Hematopoietic multipotent progenitor cell treated with erythropoietin and hydrocortisone succinate and interleukin-3 and kit ligand, for 6 days (in vitro differentiated cells): Measurements from ENCODE around the gene HOXA7.

Experiments used
- DNase-seq: peaks from one replicate; pipeline ENCODE4 v3.0.0-alpha.2; 2015

HOXA7 gene

DNA sequence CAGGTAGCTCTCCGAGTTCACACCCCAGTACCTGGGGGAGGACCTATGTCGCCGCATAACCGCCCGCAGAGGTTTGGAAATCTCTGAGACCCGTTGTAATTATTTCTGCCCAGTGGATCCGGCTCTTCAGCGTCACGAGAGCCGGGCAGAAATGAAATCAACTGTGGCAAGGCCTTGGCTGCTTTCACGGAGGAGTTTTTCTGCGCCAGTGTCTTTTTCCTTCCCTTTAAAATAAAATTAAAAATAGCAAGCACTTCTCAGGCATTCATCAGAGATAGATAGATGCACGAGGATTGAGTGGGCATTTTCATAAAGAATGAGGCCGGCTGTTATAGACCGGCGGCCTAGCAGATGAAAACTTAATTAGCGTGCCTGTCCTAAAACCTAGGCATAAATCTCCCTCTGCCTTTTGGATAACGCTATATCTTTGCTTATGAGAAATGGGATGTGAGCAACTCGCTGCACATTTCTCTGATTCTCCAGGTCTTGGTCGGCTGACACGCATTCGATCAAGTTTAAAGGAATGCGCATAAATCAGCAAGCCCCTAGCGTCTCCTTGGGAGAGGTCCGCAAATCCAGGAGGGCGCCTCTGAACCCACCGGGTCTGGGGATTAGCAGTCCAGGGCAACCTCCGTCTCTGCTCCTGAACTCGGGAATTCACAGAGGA is 37.0 kb upstream of the HOXA7 start:
- no peak for DNase-seq

DNA sequence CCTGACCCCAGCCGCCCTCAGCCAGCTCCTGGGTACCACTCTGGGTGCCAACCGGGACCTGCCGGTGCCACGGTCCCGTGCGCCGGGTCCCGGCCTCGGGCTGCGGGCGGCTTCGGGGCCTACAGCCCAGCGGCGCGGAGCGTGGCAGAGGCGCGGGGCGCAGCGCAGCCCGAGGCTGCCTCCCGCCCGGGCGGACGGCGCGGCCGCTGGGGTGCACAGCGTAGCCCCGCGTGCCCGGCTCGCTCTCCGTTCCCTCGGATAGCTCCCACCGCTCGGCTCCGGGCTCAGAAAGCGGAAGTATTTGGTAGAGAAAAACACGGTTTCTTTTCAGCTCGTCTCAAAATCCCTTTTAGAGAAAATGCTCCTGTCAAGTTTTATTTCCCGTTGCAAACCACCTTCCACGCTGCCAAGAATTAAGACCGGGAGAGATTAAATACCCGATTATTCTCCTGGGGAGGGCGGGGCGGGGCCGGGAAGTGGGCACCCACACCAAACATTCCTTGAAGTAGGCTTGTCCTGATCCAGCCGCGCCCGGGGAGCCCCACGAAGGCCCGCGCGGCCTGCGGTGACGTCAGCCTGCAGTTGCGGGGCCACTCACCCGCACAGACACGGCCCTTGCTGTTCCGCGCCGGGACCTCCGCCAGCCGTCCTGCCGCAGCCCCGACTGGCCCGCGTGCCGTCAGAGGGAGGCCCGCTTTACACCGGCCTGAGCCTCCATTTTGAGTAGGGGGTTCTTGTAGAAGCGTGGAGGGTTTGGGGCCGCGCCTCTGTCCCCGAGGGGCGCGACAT is 36.3 kb upstream of the HOXA7 start:
- DNase-seq = peak; percentile 61

DNA sequence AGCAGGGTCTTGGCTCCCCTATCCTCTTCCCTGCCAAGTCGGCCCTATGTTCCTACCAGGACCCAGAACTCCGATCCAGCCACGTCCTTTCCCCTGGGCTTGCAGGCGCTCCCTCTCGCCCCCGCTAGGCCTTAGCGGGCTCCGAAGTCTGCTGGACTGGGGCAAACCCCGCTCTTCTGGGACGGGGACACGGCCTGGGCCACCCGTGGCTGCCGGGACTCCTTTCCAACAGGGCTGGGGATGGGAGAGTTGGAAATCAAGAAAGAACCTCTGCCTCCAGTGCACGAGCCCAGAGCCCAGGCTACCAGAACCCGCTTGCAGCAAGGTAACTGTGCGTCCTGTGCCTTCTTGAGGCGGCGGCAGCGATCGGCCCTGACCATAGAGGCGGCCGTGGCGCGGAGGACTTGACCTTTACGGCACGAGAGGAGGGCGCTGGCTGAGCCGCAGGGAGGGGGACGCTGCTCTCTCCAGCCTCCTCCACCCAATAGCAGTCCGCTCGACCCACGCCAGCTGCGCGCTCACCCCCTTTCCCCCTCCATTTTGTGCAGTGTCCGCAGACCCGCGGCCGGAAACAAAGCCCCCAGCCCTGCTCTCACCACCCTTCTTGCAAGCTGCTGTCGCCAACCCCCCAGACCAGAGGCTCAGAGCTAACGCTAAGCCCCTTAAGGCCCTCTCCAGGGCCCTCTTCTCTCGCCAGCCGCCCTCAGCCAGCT is 35.5 kb upstream of the HOXA7 start:
- no peak for DNase-seq

DNA sequence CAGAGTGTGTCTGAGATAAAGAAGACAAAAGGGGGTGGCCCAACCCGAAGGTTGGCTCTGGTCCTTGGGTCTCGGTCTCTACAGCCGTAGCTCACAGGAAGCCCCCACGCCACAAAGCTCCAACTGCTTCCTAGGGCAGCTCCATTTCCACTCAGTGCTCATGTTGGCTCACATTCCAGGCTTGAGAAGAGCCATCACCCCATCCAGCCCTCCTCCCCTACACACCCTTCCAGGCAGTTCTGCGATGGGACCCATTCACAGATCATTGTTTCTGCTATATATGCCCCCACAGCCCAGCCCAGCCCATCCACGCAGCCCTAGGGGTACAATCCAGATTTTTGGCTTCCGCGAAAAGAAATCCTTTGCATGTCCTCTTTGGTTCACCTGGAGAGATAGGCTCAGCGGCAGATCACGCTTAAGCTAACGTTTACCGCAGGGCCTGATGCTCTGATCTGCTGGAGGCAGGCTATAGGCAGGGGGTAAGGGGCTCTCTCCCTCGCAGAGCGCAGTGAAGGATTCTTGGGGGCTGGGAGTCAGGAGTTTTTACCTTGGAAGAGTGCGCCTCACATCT is 34.8 kb upstream of the HOXA7 start:
- no peak for DNase-seq

DNA sequence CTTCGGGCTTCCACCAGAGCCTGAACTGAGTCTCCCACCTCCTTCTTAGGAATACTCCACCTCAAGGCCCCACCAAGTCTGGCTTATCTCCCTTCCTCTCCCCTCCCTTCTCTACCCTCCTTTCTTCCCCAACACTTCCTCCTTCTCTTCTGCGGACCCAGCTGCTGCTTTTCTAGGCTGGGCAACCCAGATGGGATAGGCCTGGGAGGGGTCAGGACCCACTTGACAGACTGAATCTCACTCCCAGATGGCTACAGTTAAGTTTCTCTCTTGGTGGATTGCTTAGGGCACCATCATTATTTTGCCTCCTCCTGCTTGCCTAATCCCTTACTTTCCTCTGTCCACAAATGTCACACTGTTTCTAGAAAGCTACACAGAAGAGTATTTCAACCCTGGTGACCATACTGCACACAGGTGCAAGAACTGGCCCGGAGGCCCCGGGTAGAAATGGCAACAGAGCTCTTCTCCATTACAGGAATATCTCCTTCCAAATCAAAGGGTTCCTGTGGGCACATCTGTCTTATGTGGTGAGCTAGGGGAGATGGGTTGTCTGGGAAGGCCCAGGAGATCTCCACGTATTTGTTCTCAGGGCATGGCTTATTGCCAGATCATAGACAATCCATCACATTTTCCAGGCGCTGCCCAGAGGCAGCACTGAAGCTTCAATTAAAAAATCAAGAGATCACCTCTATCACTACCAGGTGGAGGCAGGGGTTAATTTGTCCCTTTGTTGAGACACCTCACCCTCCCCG is 33.7 kb upstream of the HOXA7 start:
- DNase-seq = no peak

DNA sequence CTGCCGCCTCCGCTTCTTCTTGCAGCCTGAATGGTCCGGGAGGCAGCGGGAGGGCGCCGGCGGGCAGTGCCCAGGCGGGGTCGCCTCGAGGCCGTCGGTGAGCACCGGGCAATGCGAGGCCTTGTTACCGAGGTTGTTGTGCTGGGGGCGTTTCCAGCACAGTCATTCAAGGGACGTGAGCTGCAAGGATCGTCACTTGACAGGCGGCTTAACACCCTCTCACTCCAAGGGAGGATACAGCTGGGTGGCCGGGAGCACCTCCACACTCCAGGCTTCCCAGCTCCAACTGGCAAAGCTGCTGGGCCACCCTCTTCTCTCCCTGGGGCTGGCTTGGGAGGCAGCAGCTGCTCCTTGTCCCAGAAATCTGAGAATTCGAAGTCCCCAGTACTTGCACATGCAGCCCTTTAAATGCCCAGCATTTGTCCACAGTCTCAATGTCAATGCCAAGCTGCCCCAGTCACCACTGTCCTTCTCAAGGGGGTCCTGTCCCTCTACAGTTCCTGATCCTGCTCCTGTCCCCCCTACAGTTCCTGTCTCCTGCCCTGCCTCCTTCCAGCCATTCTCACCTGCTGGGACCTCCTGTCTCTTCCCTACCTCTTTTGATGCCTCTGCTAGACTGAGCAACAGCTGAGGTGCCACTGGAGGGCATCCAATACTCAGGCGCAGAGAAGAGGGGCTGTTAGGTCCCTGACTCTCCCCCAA is 33.0 kb upstream of the HOXA7 start:
- DNase-seq = no peak

DNA sequence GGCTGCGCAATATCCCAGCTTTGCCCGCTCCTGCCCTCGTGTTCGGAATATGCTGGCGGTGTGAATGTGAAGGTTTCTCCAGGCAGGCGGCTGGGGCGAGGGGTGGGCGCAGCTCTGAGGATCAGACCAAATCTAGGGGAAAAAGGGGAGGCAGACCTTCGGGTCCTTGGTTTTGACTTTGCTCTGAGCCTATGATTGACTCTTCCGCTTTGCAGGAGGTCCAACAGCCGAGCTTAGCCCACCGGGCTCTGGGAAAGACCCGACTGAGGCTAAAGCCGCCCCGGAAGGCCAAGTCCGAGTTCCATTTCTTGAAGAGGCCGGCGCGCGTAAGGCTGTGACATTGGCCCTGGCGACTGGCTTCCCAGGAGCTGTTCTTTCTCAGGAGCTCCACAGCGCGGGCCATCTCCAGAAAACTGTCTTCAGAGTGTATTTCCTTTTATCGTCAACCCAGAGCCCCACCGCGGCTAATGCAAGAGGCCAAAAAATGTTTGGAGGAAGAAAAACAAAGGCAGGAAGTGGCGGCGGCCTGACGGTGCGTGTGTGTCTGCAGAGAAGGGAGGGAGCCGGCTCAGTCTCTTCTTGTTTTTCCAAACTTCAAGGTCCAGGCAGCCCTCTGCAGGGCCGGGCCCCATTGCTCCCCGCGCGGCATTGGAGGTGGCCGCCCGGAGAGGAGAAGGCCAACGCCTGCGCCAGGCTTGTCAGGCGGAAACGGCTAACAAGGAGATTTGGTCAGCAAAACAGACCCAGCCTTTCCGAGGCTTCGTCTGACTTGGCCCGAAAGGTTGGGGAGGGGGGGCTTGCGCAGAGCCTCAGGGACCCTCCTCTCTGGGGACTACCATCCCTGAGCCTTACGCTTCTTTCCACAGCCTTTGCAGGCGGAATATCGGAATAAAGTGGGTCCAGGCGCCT is 32.2 kb upstream of the HOXA7 start:
- no peak for DNase-seq

DNA sequence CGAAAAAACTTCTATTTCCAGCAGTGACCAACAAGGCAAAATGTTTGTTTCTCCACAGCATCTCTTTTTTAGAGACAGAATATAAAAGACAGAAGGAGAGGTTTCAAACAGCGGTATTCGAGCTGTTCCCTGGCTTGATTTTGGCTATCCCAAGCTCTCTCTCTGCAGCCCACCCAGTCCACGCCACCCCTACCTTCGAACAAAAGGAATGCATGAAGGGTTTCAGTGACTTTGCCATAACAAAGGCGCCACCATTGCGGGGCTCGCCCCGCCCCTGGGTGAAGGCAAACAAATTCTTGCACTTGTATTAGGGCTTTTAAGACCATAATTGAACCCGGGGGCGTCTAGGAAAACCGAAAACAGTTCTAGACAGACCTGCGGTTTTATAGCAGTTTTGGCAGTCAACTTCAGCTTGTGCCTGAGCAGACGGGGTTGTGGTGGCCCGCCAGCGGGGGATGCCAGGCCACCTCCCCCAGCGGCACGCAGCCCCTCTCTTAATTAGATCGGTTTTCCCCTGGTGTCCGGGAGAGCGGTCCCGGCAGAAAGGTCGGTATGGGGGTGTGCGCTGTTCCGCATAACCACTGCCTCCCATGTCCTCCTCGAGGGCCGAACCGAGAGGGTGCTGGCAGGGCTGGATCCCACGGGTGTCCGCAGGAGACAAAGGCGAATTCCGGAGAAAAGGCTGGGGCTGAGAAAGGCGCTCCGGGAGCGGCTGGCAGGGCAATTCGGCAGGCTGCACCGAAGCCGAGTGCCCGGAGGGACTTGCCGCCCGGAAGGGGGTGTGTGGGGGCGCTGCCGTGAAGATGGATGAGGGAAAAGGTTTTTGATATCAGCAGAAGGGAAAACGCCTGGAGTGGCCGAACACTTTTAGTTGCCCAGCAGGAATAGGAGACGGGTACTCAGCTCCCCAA is 31.3 kb upstream of the HOXA7 start:
- no peak for DNase-seq

DNA sequence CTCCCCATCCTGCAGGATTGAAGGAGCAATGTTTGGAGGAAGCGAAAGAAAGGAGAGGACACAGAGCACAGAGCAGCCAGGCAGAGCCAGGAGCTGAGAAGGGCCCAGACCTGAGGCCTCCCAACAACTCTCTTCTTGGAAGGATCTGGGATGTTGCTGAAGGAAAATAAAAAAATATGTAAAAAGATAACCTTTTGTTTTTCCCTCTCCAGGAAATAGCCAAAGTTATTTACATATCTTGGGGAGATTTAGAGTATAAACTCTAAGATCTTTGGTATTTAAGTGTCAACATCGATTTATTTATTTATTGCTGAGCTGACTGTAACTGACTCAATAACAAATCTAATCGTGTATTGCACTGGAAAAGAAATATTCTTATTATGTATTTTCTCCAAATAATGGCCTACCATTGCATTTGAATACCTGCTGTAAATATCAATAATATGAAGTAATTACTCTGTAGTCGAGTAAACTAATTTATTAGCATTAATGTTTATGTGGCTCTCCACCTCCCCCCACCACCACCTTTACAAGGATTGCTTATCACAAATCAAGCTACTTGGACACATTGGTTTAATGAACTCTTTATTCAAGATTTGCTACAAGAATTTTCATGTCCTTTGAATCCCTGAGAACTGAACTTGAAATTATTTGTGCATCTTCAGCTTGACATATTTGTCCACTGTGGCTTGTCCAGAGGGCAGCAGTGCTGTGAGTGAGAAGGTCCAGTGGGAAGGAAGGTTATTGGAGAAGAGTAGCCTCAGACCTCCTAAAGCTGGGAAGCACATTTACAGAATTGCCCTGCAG is 30.4 kb upstream of the HOXA7 start:
- no peak for DNase-seq

DNA sequence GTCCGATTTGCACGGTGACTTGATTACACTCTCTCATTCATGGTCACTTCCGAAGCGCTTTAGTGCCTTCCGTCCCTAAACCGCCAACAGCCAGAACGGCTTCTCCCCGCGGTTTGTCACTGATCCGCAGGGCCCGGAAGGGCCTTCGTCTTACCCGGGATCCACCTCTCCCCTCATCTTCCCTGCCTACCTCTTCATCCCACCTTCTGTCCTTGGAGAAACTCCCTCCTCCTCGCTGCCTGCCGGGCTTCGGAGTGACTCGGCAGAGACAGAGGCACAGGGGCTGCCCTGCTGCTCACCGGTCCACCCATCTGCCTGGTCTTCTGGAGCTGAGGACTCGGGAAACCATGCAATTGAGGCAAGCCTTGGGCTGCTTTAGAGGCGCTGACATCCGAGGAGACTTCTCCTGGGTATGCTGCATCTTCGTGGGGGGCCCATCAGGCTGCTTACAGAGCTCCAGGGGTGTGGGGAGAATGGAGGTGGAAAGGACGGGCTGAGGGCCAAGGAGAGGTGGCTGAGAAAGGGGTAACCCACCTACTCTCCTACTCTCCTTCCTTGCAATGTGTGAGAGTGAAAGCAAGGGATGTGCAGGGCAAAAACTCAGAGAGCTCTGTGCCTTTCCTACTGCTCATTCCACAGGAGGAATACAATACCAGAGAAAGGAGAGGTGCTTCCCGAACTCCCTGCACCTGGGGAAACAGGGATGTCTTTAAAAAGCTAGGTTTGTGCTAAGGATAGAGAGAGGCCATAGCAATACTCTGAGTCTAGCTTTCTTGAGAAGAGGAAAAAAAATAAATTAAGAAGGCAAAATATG is 29.6 kb upstream of the HOXA7 start:
- DNase-seq = no peak

DNA sequence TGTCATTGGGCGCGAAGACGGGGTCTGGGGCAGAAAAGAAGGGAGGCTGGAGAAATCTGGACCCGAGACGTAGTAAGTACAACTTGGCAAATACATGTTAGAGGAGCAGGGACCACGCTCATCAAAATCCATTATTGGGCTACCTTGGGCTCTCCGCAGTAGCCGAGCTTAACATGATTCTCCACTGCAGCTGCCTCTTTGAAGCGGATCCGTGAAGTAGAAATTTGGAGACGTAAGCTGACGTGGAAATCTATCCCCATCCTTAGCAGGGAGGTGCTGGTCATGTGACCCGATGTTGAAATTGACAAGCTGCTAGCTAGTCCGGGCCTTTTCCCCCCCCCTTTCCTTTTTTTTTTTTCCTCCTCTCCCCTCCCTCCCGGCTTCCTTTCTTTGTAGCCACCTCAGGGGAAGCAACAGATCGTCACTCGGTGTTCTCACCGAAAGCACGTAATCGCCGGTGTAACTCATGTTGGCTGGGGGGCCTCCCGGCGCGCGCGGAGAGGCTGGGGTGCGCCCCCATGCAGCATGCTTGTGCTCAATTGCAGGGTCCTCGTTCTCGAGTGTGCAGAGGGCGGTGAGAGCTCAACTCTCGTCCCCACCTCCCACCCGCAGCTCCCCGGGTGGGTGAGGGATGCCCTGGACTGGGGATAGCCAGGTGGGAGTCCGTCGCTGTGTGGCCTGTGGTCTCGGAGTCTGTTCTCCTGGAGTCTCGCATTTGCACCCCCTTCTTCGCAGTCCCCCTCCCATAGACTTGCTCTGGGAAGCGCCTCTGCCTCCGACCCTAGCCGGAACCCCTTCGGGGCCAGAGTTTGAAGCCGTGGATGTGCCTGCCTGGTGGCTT is 28.8 kb upstream of the HOXA7 start, which contains the start of gene HOXA11:
HOXA11 (minus strand) TSS at position 220 of the 841 bp plus-strand sequence; CDS start at position 132, 88 bp downstream.
- peak; percentile 48 for DNase-seq

DNA sequence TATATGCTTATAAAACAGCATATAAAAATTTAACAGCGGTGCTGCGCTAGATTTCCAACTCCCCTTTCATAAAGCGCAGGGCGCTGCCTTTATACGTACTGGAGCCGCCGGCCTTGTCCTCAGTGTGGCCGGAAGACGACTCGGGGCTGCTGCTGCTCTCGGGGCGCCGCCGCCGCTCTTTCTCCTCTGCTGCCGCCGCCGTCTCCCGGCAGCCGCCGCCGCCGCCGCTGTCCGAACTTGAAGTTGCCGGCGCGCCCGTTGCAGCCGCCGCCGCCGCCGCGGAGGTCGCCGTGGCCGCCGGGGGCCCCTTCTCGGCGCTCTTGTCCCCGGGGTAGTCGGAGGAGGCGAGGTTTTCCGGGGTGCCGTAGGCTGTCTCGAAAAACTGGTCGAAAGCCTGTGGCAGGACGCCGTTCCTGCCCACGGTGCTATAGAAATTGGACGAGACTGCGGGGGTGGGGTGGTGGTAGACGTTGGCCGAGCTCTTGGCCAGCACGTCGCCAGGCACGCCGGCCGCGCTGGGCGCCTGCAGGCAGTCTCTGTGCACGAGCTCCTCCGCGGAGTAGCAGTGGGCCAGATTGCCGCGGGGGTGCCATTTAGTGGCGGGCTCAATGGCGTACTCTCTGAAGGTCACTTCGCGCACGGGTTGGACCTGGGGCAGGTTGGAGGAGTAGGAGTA is 28.0 kb upstream of the HOXA7 start:
- peak; percentile 66 for DNase-seq

DNA sequence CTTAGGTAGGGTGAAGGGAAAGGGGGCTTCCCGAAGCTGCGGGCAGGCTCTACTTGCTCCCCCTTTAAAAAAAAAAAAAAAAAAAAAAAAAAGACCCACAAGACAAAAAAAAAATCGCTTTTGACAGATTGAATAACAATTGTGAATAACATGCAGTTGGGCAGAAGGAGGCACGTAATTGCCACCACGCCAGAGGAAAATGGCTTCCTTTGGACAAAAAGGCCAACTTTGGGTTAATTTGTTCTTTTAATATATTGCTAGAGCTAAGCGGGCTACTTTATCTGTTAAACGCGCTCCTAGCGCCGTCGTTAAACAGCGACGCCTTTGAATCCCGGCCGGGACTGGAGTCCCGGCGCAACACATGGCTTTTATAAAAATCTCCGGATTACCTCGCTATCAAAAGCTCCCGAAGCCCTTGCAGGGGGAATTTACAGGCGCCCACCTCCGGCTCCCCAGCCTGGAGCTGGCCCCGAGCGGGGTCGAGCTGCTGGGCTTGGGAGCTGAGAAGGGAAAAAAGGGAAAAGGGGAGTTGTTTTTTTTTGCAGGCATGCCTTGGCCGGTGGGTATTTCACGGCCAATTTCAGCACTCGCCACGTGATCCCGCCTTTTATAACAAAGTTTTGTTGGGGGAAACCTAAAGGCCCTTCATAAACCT is 27.3 kb upstream of the HOXA7 start:
- no peak for DNase-seq

DNA sequence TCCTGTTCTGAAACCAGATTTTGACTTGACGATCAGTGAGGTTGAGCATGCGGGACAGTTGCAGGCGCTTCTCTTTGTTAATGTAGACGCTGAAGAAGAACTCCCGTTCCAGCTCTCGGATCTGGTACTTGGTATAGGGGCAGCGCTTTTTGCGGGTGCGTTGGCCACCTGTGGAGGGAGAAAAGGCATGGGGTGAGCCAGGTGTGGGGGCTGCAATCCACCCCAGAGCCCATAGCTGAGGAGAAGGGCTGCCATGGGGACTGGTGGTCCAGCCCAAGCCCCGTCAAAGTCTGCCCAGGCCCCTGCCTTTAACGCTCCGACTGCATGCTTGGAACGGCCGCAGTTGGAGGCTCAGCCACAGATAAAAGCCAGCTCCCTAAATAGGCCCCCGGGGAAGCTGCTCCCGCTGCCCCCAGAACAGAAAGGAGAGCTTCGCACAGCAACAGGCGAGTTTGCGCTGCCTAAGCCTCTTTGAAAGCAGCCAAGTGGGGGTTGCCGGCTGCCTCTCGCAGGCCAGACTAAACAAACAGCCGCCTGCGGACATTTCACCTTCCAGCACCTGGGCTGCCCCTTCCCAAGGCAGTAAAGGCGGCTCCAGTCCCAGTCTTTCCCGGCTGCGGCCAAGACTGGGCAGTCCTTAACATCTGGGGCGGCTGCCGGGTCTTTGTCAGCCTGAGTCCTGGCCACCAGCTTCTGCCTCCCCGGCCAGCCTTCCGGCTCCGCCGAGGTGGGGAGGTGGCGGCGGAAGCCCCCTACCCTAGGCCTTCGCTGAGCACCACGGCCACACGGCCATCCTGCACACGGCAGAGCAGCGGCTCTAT is 26.6 kb upstream of the HOXA7 start:
- DNase-seq = no peak

DNA sequence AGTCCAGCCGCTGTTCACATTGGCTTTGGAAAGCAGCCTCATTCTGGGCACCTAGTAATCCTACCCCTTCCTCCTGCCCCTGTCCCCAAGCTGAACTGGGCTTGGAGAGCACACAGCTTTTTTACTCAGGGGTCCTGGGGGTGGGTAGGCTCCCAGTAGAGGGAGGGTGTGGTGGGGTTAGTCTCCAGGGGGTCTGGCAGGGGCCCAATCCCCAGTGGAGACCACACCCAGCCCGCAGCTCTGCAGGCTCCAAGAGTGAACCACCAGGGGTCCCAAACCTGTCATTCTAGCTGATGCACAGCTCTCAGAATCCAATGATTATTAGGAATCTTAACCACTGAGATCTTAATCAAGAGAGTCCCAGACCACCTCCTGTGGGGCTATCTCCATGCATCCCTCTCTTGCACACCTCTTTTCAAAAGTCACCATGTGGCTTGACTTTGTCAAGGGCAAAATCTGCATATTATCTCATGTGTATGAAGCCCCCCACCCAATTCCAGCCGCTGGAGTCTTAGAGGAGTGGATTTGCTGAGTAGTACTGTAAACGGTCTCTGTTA is 25.9 kb upstream of the HOXA7 start:
- no peak for DNase-seq
